HEK293 (cell line): Measurements from ENCODE around the gene ZSWIM3.

Experiments used
- GFI1B ChIP-seq: fragments of 450-650 bp; formaldehyde crosslinking; IDR thresholded peaks from 2 replicates; pipeline ENCODE4 v1.5.1; 2016; ENCODE audit warnings: missing biosample characterization, missing genetic modification characterization
- KLF8 ChIP-seq: fragments of 450-650 bp; formaldehyde crosslinking; IDR thresholded peaks from 2 replicates; pipeline ENCODE4 v1.5.1; 2016; ENCODE audit warnings: missing biosample characterization, missing genetic modification characterization
- MEIS1 ChIP-seq: sonication (generic); formaldehyde crosslinking; IDR thresholded peaks from 2 replicates; pipeline ENCODE4 v1.8.1; 2022; ENCODE audit warnings: missing genetic modification reagents, mild to moderate bottlenecking, borderline replicate concordance
- MYNN ChIP-seq: fragments of 450-650 bp; formaldehyde crosslinking; IDR thresholded peaks from 2 replicates; pipeline ENCODE4 v1.5.1; 2016; ENCODE audit warnings: missing biosample characterization, missing genetic modification characterization, borderline replicate concordance
- MZF1 ChIP-seq: fragments of 450-650 bp; formaldehyde crosslinking; IDR thresholded peaks from 2 replicates; pipeline ENCODE4 v1.5.1; 2017; ENCODE audit warnings: missing biosample characterization, missing genetic modification characterization, borderline replicate concordance
- SALL2 ChIP-seq: fragments of 450-650 bp; formaldehyde crosslinking; IDR thresholded peaks from 2 replicates; pipeline ENCODE4 v1.5.0; 2017; ENCODE audit warnings: missing biosample characterization, mild to moderate bottlenecking, missing genetic modification characterization, borderline replicate concordance
- SCRT2 ChIP-seq: fragments of 450-650 bp; formaldehyde crosslinking; IDR thresholded peaks from 2 replicates; pipeline ENCODE4 v1.5.1; 2016; ENCODE audit warnings: missing biosample characterization, missing genetic modification characterization
- ZEB2 ChIP-seq: fragments of 450-650 bp; formaldehyde crosslinking; IDR thresholded peaks from 2 replicates; pipeline ENCODE4 v1.5.1; 2016; ENCODE audit warnings: missing biosample characterization, missing genetic modification characterization
- ZNF146 ChIP-seq: fragments of 450-650 bp; formaldehyde crosslinking; IDR thresholded peaks from 2 replicates; pipeline ENCODE4 v1.5.1; 2016; ENCODE audit warnings: missing biosample characterization, missing genetic modification characterization
- ZNF155 ChIP-seq: fragments of 450-650 bp; formaldehyde crosslinking; IDR thresholded peaks from 2 replicates; pipeline ENCODE4 v1.5.1; 2016; ENCODE audit warnings: missing biosample characterization, missing genetic modification characterization
- ZNF19 ChIP-seq: fragments of 450-650 bp; formaldehyde crosslinking; IDR thresholded peaks from 2 replicates; pipeline ENCODE4; 2016; ENCODE audit warnings: missing biosample characterization, missing genetic modification characterization, low read depth
- ZNF221 ChIP-seq: fragments of 450-650 bp; formaldehyde crosslinking; IDR thresholded peaks from 2 replicates; pipeline ENCODE4 v1.5.1; 2017; ENCODE audit warnings: missing biosample characterization, missing genetic modification characterization, borderline replicate concordance
- ZNF248 ChIP-seq: fragments of 450-650 bp; formaldehyde crosslinking; IDR thresholded peaks from 2 replicates; pipeline ENCODE4 v1.5.1; 2017; ENCODE audit warnings: missing biosample characterization, missing genetic modification characterization
- ZNF302 ChIP-seq: fragments of 450-650 bp; formaldehyde crosslinking; IDR thresholded peaks from 2 replicates; pipeline ENCODE4 v1.5.1; 2016; ENCODE audit warnings: missing biosample characterization, missing genetic modification characterization, low read depth
- ZNF311 ChIP-seq: fragments of 450-650 bp; formaldehyde crosslinking; IDR thresholded peaks from 2 replicates; pipeline ENCODE4 v1.5.1; 2017; ENCODE audit warnings: missing biosample characterization, missing genetic modification characterization, borderline replicate concordance
- ZNF514 ChIP-seq: fragments of 450-650 bp; formaldehyde crosslinking; IDR thresholded peaks from 2 replicates; pipeline ENCODE4 v1.5.1; 2016; ENCODE audit warnings: missing biosample characterization, missing genetic modification characterization
- ZNF560 ChIP-seq: fragments of 450-650 bp; formaldehyde crosslinking; IDR thresholded peaks from 2 replicates; pipeline ENCODE4 v1.5.1; 2017; ENCODE audit warnings: missing biosample characterization, missing genetic modification characterization, borderline replicate concordance
- ZNF670 ChIP-seq: fragments of 450-650 bp; formaldehyde crosslinking; IDR thresholded peaks from 2 replicates; pipeline ENCODE4 v1.5.1; 2016; ENCODE audit warnings: missing biosample characterization, missing genetic modification characterization, low read depth
- ZNF785 ChIP-seq: fragments of 450-650 bp; formaldehyde crosslinking; IDR thresholded peaks from 2 replicates; pipeline ENCODE4 v1.5.1; 2016; ENCODE audit warnings: missing biosample characterization, missing genetic modification characterization
- TF ChIP-seq, protein P1 (sequence below): fragments of 450-650 bp; formaldehyde crosslinking; IDR thresholded peaks from 2 replicates; pipeline ENCODE4 v1.5.1; 2016; ENCODE audit warnings: missing biosample characterization, missing genetic modification characterization
- TF ChIP-seq, protein P2 (sequence below): fragments of 450-650 bp; formaldehyde crosslinking; IDR thresholded peaks from 2 replicates; pipeline ENCODE4 v1.5.1; 2016; ENCODE audit warnings: missing biosample characterization, missing genetic modification characterization
- TF ChIP-seq, protein P3 (sequence below): fragments of 450-650 bp; formaldehyde crosslinking; IDR thresholded peaks from 2 replicates; pipeline ENCODE4 v1.5.1; 2017; ENCODE audit warnings: missing biosample characterization, missing genetic modification characterization
- TF ChIP-seq, protein P4 (sequence below): fragments of 450-650 bp; formaldehyde crosslinking; IDR thresholded peaks from 2 replicates; pipeline ENCODE4 v1.5.1; 2017; ENCODE audit warnings: missing biosample characterization, mild to moderate bottlenecking, missing genetic modification characterization, moderate library complexity
- TF ChIP-seq, protein P5 (sequence below): fragments of 450-650 bp; formaldehyde crosslinking; IDR thresholded peaks from 2 replicates; pipeline ENCODE4 v1.5.1; 2016; ENCODE audit warnings: missing biosample characterization, missing genetic modification characterization, borderline replicate concordance
- TF ChIP-seq, protein P6 (sequence below): fragments of 450-650 bp; formaldehyde crosslinking; conservative IDR thresholded peaks from 2 replicates; pipeline ENCODE4 v1.5.1; 2016; ENCODE audit warnings: low read depth, missing biosample characterization, missing genetic modification characterization

Gene ZSWIM3

DNA sequence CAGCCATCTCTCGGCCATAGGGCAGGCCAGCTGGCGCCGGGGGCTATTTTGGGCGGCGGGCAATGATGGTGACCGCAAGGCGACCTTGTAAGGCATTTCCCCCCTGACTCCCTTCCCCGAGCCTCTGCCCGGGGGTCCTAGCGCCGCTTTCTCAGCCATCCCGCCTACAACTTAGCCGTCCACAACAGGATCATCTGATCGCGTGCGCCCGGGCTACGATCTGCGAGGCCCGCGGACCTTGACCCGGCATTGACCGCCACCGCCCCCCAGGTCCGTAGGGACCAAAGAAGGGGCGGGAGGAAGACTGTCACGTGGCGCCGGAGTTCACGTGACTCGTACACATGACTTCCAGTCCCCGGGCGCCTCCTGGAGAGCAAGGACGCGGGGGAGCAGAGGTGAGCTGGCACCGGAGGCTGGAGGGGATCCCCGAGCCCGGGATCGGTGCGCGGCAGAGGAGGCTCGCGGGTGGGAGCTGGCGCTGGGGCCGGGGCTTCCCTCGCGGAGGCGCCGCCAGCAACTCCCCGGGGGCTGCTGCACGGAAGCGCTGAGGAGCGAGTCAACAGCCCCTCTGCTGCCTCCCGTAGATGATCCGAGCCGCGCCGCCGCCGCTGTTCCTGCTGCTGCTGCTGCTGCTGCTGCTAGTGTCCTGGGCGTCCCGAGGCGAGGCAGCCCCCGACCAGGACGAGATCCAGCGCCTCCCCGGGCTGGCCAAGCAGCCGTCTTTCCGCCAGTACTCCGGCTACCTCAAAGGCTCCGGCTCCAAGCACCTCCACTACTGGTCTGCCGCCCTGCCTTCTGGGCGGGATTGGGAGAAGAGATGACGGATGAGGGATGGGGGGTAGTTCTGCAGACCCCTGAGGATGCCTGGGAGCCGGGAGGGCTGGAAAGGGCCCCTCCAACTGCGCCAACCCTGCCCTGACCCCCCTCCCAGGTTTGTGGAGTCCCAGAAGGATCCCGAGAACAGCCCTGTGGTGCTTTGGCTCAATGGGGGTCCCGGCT, 33.9 kb downstream of the ZSWIM3 start, which contains the start of the genes CTSA and NEURL2 (continued):
- TF ChIP-seq, protein P1, sequence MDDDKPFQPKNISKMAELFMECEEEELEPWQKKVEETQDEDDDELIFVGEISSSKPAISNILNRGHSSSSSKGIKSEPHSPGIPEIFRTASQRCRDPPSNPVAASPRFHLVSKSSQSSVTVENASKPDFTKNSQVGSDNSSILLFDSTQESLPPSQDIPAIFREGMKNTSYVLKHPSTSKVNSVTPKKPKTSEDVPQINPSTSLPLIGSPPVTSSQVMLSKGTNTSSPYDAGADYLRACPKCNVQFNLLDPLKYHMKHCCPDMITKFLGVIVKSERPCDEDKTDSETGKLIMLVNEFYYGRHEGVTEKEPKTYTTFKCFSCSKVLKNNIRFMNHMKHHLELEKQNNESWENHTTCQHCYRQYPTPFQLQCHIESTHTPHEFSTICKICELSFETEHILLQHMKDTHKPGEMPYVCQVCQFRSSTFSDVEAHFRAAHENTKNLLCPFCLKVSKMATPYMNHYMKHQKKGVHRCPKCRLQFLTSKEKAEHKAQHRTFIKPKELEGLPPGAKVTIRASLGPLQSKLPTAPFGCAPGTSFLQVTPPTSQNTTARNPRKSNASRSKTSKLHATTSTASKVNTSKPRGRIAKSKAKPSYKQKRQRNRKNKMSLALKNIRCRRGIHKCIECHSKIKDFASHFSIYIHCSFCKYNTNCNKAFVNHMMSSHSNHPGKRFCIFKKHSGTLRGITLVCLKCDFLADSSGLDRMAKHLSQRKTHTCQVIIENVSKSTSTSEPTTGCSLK (tag by site-specific recombination) = no peak
- TF ChIP-seq, protein P2, sequence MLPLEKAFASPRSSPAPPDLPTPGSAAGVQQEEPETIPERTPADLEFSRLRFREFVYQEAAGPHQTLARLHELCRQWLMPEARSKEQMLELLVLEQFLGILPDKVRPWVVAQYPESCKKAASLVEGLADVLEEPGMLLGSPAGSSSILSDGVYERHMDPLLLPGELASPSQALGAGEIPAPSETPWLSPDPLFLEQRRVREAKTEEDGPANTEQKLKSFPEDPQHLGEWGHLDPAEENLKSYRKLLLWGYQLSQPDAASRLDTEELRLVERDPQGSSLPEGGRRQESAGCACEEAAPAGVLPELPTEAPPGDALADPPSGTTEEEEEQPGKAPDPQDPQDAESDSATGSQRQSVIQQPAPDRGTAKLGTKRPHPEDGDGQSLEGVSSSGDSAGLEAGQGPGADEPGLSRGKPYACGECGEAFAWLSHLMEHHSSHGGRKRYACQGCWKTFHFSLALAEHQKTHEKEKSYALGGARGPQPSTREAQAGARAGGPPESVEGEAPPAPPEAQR = no peak
- TF ChIP-seq ZNF514 (tag by site-specific recombination) (no peak), SCRT2 (0 out of 2 replicates have a peak, but pooled peaks have one; percentile 11), MZF1 (tag by site-specific recombination) (no peak), ZNF670 (no peak), ZNF221 (tag by site-specific recombination) (no peak), GFI1B (tag by site-specific recombination) (no peak), MYNN (tag by site-specific recombination) (no peak), MEIS1 (CRISPR knock-in tag) (no peak), ZNF248 (no peak), ZNF785 (tag by site-specific recombination) (no peak), SALL2 (no peak), ZEB2 (tag by site-specific recombination) (peak; percentile 90), ZNF302 (tag by site-specific recombination) (no peak), ZNF311 (tag by site-specific recombination) (no peak), ZNF19 (no peak), ZNF155 (tag by site-specific recombination) (no peak), ZNF560 (tag by site-specific recombination) (no peak), ZNF146 (tag by site-specific recombination) (peak; percentile 87; the same call in 1 of the 2 replicates), KLF8 (tag by site-specific recombination) (peak; percentile 90)
- TF ChIP-seq, protein P3, sequence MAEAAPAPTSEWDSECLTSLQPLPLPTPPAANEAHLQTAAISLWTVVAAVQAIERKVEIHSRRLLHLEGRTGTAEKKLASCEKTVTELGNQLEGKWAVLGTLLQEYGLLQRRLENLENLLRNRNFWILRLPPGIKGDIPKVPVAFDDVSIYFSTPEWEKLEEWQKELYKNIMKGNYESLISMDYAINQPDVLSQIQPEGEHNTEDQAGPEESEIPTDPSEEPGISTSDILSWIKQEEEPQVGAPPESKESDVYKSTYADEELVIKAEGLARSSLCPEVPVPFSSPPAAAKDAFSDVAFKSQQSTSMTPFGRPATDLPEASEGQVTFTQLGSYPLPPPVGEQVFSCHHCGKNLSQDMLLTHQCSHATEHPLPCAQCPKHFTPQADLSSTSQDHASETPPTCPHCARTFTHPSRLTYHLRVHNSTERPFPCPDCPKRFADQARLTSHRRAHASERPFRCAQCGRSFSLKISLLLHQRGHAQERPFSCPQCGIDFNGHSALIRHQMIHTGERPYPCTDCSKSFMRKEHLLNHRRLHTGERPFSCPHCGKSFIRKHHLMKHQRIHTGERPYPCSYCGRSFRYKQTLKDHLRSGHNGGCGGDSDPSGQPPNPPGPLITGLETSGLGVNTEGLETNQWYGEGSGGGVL (tag by site-specific recombination) = peak; percentile 60
- TF ChIP-seq, protein P4, sequence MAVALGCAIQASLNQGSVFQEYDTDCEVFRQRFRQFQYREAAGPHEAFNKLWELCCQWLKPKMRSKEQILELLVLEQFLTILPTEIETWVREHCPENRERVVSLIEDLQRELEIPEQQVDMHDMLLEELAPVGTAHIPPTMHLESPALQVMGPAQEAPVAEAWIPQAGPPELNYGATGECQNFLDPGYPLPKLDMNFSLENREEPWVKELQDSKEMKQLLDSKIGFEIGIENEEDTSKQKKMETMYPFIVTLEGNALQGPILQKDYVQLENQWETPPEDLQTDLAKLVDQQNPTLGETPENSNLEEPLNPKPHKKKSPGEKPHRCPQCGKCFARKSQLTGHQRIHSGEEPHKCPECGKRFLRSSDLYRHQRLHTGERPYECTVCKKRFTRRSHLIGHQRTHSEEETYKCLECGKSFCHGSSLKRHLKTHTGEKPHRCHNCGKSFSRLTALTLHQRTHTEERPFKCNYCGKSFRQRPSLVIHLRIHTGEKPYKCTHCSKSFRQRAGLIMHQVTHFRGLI (tag by site-specific recombination) = no peak
- TF ChIP-seq, protein P5, sequence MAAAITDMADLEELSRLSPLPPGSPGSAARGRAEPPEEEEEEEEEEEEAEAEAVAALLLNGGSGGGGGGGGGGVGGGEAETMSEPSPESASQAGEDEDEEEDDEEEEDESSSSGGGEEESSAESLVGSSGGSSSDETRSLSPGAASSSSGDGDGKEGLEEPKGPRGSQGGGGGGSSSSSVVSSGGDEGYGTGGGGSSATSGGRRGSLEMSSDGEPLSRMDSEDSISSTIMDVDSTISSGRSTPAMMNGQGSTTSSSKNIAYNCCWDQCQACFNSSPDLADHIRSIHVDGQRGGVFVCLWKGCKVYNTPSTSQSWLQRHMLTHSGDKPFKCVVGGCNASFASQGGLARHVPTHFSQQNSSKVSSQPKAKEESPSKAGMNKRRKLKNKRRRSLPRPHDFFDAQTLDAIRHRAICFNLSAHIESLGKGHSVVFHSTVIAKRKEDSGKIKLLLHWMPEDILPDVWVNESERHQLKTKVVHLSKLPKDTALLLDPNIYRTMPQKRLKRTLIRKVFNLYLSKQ (tag by site-specific recombination) = no peak
- TF ChIP-seq, protein P6, sequence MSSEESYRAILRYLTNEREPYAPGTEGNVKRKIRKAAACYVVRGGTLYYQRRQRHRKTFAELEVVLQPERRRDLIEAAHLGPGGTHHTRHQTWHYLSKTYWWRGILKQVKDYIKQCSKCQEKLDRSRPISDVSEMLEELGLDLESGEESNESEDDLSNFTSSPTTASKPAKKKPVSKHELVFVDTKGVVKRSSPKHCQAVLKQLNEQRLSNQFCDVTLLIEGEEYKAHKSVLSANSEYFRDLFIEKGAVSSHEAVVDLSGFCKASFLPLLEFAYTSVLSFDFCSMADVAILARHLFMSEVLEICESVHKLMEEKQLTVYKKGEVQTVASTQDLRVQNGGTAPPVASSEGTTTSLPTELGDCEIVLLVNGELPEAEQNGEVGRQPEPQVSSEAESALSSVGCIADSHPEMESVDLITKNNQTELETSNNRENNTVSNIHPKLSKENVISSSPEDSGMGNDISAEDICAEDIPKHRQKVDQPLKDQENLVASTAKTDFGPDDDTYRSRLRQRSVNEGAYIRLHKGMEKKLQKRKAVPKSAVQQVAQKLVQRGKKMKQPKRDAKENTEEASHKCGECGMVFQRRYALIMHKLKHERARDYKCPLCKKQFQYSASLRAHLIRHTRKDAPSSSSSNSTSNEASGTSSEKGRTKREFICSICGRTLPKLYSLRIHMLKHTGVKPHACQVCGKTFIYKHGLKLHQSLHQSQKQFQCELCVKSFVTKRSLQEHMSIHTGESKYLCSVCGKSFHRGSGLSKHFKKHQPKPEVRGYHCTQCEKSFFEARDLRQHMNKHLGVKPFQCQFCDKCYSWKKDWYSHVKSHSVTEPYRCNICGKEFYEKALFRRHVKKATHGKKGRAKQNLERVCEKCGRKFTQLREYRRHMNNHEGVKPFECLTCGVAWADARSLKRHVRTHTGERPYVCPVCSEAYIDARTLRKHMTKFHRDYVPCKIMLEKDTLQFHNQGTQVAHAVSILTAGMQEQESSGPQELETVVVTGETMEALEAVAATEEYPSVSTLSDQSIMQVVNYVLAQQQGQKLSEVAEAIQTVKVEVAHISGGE (tag by site-specific recombination) = peak; percentile 55; the same call in 1 of the 2 replicates
